Activated CD4-positive, alpha-beta T cell treated with anti-CD3 and anti-CD28 coated beads, Interleukin-2, amount 50 U/mL, for 1 hour (primary cell): ENCODE data around the gene ANKRD24.
A peak's percentile ranks its signal among the peaks of the same experiment; 100 is the strongest.
"Not testable (repeated sequence)": the region's sequence is repeated elsewhere in the genome, so short reads cannot be mapped to it uniquely, and the experiment has no call there.

ENCODE experiments used
- DNase-seq: peaks from one replicate; pipeline ENCODE4 v3.0.0-alpha.2; 2020

Gene ANKRD24

DNA sequence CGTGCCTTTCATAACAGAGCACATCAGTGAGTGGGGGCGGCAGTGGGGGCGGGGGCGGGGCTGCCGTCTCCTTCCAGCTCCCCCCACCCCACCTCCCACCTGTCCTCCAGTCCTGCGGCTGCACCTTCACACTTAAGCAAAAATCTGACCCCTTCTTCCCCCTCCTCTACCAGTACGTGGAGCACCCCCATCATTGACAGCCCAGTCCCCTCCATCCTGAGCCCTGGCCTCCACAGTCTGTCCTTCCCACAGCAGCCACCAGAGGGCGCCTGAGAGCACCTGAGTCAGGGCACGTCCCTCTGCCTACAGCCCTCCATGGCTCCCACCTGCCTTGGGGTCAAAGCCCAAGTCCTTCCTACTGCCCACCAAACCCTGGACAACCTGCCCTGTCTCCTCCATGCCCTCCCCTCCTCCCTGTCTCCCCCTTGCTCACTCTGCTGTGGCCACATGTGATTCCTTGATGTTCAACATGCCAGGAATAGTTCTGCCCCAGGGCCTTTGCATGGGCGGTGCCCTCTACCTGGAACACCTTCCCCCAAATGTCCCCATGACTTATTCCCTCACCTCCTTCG lies 50.9 kb downstream of the ANKRD24 start:
- DNase-seq, result peak; percentile 69

DNA sequence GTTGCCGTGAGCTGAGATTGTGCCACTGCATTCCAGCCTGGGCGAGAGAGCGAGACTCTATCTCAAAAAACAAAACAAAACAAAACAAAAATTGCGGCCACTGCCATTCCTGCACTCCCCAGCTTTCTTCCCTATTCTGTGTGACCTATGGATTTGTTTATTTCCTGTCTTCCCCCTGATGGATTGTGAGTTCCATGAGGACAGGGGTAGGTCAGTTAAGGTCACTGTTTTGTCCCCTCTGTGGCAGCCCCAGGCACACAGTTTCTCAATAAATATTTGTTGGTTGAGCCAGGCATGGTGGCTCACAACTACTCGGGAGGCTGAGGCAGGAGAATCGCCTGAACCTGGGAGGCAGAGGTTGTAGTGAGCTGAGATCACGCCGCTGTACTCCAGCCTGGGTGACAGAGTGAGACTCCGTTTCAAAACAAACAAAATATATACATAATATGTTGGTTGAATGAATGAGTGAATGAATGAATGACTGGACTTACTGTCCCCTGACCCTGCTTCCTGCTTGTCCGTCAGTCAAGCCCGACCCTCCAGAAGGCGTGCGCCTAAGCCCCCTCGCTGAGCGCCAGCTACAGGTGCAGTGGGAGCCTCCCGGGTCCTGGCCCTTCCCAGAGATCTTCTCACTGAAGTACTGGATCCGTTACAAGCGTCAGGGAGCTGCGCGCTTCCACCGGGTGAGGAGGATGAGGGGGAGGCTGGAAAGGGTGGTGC lies 51.8 kb downstream of the ANKRD24 start:
- no peak for DNase-seq

DNA sequence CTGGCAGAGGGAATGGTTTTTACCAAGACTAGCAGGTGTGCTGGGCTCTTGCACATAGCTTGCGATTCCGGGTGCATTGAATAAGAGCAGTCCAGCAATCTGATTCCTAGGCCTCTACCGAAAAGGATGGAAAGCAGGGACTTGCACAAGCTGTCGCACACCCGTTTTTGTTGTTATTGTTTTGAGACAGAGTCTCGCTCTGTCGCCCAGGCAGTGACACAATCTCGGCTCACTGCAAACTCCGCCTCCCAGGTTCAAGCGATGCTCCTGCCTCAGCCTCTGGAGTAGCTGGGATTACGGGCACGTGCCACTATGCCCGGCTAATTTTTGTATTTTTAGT lies 52.3 kb downstream of the ANKRD24 start:
- no peak for DNase-seq

DNA sequence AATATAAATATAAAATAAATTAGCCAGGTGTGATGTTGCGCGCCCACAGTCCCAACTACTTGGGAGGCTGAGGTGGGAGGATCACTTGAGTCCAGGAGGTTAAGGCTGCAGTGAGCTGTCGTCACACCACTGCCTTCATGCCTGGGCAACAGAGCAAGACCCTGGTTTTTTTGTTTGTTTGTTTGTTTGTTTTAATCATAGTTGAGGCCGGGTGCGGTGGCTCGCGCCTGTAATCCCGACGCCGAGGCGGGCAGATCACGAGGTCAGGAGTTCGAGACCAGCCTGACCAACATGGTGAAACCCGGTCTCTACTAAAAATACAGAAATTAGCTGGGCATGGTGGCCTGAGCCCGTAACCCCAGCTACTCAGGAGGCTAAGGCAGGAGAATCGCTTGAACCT lies 55.0 kb downstream of the ANKRD24 start:
- DNase-seq, result not testable (repeated sequence)

DNA sequence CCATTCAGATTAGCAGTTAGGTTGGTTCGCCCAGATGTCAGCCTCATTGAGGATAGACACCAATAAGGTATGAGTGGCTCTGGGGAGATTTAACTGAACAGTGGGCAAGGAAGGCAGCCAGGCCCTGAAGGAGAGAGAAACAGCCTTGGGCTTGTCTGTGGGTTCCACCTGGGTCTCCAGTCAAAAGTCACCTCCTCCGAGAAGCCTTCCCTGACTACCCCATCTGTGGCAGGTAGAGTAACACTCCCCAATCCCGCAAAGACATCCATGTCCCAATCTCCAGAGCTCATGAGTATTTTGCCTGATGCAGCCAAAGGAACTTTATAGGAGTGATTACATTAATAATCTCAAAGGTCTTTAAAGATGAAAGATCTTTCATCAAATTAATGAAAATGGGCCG lies 56.3 kb downstream of the ANKRD24 start:
- no peak for DNase-seq

DNA sequence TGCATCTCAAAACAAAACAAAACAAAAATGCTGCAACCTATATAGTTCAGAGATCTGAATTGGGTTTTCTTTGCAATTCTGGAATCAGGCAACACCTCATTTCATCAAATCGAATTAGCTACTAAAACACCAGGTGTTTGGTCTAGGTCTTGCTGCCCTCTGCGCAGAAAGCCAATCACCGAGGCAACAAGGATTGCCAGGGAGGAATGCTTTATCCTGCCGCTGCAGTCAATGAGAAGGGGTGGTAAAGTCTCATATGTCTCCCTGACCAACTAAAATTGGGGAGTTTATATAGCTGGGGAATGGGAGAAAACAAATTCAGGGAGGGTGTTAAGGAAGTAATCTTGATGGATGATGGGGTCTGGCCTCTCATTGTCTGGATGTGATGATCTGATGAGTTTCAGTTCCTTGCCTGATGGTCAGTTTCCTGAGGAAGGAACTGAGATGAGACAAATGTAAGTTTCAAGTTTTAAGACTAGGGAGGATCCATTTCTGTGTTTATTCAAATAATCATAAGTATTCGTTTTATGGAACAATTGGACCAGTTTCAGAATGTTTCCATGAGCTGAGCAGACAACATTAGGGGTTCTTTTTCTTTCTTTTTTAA lies 59.4 kb downstream of the ANKRD24 start:
- no peak for DNase-seq

DNA sequence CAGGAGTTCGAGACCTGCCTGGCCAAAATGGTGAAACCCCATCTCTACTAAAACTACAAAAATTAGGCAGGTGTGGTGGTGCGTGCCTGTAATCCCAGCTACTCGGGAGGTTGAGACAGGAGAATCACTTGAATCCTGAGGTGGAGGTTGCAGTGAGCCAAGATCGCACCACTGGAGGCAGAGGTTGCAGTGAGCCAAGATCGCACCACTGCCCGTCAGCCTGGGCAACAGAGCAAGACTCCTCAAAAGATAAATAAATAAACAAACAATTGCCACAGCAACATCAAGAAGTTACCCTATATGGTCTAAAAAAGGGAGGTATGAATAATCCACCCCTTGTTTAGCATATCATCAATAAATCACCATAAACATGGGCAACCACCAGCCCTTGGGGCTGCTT lies 63.4 kb downstream of the ANKRD24 start:
- not testable (repeated sequence) for DNase-seq

DNA sequence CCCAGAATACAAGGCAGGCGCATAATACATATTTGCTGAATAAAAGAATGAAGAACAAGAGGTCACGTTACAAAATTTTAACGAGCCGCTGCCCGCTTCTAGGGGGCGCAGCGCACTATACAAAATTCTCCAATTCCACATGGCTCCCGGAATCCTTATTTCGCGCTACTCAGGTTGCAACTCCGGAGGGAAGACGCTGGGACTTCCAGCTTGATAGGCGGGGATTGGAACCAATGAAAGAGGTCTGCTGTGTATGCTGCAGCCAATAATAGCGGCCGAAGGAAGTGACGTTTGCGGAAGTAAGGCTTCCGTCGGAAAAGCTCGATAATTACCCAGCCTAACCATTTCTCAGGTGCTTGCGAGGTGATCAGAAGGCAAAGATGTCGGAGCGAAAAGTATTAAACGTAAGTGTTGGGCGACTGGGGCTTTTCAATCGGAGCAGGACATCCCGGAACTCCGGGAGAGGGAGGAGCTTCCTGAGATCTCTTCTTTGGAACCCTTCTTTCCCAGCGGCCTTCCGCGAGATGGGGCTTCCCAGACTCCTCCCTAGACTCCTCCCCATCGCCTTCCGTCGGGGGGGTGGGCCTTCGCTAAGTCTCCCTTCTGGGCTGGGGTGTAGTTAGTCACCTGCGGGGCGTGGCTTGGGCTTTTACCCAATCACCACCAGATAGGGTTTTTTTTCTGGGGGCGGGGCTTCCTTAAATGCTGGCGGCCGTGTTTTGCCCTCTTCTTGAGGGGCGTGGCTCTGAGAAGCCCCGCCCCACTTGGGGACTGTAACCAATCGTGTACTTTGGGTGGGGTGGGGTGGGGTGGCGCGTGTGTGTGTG lies 64.5 kb downstream of the ANKRD24 start, which contains the start of gene YJU2:
Gene YJU2, plus strand, starts transcription at position 314 of the 827 bp plus-strand sequence. Its CDS starts 67 bp downstream, at position 381.
- DNase-seq, result peak; percentile 99

DNA sequence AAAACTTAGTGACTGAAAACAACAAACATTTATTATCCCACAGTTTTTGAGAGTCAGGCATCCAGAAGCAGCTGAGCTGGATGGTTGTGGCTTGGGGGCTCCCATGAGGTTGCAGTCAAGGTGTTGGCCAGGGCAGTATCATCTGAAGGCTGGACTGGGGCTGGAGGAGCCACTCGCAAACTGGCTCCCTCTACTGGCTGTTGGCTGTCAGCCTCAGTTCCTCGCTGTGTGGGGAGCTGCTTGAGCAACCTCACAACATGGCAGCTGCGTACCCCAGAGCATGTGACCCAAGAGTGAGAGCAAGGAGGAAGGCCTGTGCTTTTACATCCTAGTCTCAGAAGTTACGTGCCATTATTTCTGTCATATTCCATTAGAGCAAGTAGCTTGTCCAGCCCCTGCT lies 74.1 kb downstream of the ANKRD24 start:
- DNase-seq, result no peak

DNA sequence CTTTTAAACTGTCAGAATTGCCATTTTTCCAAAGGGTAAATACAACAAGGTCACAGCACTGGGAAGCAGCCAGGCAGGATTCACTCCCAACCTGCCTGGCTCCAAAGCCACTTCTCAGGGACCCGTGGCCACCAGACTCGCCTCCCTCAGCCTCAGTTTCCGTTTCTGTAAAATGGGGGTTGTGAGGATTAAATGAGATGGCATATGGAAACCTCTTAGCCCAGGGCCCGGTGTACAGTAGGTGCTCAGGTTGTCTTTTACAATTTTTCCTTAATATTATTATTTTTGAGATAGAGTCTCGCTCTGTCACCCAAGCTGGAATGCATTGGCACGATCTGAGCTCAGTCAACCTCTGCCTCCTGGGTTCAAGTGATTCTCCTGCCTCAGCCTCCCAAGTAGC lies 74.5 kb downstream of the ANKRD24 start:
- no peak for DNase-seq

DNA sequence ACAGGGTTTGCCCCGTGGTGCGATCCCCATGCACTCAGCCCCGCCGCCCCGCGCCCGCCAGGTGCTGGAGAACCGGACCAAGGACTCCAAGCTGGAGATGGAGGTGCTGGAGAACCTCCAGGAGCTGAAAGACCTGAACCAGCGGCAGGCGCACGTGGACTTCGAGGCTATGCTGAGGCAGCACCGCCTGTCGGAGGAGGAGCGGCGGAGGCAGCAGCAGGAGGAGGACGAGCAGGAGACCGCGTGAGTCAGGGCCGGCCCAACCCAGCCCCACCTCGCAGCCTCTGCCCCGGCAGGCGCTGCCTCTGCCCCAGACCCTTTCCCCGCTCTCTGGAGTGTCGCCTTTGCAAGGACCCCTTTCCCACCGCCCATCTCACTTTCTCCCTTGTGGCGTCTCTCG lies 75.7 kb downstream of the ANKRD24 start:
- DNase-seq, result no peak

DNA sequence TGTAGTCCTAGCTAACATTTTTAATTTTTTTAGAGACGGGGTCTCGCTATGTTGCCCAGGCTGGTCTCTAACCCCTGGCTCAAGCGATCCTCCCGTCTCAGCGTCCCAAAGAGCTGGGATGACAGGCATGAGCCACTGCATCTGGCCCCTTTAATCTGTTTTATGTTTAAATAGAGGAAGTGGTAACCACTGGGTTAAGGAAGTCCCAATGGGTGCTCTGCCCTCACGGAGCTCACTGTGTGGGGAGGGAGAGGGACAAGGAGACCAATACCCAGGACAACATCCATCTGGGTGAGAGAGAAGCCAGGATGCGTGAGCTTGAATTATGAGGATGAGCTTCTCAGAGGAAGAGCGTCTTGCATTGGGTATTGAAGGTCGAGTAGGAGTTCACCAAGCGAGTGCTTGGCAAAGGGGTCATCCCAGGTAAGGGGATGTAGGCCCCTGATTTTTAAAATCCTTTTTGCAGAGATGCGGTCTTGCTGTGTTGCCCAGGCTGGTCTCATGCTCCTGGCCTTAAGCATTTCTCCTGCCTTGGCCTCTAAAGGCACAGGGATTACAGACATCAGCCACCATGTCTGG lies 78.2 kb downstream of the ANKRD24 start:
- no peak for DNase-seq

DNA sequence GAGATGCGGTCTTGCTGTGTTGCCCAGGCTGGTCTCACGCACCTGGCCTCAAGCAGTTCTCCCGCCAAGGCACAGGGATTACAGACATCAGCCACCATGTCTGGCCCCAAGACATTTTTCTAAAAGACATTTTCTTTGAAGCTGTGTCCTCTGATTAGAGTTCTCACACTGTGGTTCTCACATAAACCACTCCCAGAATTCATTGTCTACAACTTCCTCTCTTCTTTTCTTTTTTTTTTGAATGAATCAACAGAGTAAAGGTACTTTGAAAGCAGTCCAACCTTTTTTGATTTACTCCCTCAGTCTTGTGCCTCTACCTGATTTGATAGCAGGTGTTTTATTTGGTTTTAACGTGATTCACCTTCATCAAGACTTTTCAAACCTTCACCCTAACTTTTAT lies 82.3 kb downstream of the ANKRD24 start:
- no peak for DNase-seq

DNA sequence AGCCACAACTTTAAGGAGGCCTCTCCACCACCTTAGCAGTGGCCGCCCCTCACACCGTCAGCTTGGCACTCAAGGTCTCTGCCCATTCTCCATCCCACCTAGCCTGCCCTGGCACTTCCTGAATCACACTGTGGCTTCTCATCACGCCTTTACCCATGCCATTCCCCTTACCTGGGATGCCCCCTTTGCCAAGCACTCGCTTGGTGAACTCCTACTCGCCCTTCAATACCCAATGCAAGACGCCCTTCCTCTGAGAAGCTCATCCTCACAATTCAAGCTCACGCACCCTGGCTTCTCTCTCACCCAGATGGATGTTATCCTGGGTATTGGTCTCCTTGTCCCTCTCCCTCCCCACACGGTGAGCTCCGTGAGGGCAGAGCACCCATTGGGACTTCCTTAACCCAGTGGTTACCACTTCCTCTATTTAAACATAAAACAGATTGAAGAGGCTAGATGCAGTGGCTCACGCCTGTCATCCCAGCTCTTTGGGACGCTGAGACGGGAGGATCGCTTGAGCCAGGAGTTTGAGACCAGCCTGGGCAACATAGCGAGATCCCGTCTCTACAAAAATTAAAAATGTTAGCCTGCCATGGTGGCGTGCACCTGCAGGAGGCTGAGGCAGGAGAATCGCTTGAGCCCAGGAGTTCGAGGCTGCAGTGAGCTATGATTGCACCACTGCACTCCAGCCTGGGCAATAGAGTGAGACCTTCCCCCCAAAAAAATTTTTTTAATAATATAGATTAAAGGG lies 83.9 kb downstream of the ANKRD24 start:
- DNase-seq, result no peak

DNA sequence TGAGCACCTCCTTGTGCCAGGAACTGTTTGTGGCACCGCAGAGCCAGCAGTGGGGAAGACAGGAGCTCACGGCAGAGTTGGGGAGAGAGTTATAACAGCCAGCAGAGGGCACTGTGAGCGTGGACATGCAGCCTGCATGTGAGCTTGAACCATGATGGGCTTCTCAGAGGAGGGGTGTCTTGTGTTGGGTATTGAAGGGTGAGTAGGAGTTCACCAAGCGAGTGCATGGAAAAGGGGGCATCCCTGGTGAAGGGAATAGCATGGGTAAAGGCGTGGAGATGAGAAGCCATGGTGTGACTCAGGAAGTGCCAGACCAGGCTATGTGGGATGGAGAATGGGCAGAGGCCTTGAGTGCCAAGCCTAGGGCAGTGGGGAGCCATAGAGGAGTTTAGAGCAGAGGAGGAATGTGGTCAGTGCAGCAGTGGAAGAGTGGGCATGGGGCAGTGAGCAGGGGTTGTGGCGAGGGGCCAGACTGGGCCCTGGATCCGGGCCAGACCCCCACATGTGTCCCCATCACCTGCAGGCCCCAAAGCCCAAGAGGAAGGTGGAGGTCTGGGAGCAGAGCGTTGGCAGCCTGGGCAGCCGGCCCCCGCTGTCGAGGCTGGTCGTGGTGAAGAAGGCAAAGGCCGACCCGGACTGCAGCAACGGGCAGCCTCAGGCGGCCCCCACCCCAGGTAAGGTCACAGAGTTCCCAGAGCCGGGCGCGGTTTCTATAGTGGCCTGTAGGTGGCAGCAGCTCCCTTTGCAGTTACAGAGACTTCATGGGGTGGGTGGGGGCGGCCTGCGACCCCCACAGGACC lies 84.8 kb downstream of the ANKRD24 start:
- peak; percentile 62 for DNase-seq

DNA sequence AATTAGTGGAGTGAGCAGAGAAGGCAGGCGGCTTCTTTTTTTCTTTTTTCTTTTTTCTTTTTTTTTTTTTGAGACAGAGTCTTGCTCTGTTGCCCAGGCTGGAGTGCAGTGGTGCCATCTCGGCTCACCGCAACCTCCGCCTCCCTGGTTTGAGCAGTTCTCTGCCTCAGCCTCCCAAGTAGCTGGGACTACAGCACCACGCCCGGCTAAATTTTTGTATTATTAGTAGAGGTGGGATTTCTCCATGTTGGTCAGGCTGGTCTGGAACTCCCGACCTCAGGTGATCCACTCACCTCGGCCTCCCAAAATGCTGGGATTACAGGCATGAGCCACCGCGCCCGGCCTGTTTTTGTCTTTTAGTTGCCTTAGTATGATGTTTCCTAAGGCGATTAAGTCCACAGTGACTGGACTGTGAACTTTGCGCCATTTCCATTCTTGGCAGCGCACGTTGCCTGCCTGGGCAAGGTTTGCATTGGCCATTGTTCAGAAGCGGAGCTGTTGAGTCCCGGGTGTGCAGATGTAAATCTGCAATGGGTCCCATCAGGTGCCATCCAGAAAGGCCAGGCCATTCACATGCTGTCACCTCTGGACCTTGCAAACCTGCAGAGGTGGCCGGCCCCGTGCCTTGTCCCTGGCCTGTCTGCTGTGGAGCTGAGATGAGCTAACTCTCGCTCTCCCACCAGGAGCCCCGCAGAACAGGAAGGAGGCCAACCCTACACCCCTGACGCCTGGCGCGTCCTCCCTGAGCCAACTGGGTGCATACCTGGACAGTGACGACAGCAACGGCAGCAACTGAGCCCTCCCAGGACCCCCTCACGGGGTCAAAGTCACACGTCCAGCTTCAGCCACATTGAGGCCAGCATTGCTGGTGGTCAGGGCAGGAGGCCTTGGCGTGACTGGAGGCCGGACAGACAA lies 85.7 kb downstream of the ANKRD24 start:
- no peak for DNase-seq

DNA sequence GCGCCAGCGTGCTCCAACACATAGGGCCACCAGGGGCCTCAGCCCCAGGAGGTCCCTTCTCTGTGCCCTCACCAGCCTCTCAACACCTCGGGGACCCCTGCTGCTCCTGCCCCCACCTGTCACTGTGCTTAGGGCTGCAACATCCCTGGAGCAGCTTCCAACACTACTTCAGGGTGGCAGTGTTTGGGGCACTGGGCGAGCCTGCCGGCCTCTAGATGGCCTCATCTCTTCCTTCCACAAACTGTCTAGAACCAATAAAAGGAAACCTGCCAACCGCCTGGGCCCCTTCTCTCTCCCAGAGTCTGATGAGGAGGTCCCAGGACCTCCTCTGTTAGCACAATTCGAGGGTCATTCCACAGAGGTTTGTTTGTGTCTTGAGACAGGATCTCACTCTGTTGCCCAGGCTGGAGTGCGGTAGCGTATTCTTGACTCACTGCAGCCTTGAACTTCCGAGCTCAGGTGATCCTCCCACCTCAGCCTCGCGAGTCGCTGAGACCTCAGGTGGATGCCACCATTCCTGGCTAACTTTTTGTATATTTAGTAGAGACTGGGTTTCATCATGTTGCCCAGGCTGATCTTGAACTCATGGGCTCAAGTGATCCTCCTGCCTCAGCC lies 86.4 kb downstream of the ANKRD24 start:
- DNase-seq, result no peak

DNA sequence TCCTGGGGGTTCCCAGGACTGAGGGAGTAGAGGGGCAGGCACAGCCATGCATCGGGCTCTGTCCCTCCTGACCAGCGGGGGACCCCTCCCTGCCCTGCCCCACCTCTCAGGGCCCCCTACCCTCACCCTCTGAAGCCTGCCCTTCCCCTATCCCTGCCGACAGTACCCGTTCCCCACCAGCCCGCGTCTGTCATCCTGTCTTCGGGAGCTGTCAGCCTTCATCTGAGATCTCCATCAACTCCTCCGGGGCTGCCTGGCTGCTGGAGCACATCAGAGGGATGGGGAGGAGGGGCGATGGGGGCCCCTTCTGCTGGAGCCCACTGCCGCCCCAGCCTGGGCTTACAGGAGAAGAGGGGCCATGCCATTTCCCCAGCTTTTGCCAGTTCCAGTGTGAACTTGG lies 90.4 kb downstream of the ANKRD24 start:
- no peak for DNase-seq

DNA sequence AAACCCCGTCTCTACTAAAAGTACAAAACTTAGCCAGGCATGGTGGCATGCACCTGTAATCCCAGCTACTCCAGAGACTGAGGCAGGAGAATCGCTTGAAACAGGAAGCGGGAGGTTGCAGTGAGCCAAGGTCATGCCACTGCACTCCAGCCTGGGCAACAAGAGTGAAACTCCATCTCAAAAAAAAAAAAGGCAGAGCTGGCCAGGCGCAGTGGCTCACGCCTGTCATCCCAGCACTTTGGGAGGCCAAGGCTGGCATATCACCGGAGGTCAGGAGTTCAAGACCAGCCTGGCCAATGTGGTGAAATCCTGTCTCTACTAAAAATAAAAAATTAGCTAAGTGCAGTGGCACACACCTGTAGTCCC lies 91.8 kb downstream of the ANKRD24 start:
- DNase-seq, result not testable (repeated sequence)
